T-helper 2 cell treated with Interferon-gamma antibody and Interleukin-4, amounts not matched to agents 5 μg/mL and 100 μg/mL, for 36 hours (primary cell): ENCODE data around the gene VPS18.

Experiments used
- DNase-seq: peaks from one replicate; pipeline ENCODE4 v3.0.0; 2021; ENCODE audit warnings: low spot score
- H3K27ac Mint-ChIP-seq: one replicate; pipeline ENCODE4 v1.8.0; 2021; ENCODE audit warnings: mild to moderate bottlenecking, mixed read lengths
- H3K27me3 Mint-ChIP-seq: one replicate; pipeline ENCODE4 v1.8.0; 2021; ENCODE audit warnings: low read depth, mixed read lengths
- H3K36me3 Mint-ChIP-seq: one replicate; pipeline ENCODE4 v1.8.0; 2021; ENCODE audit warnings: low read depth, mixed read lengths
- H3K4me1 Mint-ChIP-seq: one replicate; pipeline ENCODE4 v1.8.0; 2021; ENCODE audit warnings: low read depth, mixed read lengths
- H3K4me3 Mint-ChIP-seq: one replicate; pipeline ENCODE4 v1.8.0; 2022; ENCODE audit warnings: mild to moderate bottlenecking, moderate library complexity, mixed read lengths
- H3K9me3 Mint-ChIP-seq: one replicate; pipeline ENCODE4 v1.8.0; 2021; ENCODE audit warnings: mixed read lengths

Gene VPS18, protein sequence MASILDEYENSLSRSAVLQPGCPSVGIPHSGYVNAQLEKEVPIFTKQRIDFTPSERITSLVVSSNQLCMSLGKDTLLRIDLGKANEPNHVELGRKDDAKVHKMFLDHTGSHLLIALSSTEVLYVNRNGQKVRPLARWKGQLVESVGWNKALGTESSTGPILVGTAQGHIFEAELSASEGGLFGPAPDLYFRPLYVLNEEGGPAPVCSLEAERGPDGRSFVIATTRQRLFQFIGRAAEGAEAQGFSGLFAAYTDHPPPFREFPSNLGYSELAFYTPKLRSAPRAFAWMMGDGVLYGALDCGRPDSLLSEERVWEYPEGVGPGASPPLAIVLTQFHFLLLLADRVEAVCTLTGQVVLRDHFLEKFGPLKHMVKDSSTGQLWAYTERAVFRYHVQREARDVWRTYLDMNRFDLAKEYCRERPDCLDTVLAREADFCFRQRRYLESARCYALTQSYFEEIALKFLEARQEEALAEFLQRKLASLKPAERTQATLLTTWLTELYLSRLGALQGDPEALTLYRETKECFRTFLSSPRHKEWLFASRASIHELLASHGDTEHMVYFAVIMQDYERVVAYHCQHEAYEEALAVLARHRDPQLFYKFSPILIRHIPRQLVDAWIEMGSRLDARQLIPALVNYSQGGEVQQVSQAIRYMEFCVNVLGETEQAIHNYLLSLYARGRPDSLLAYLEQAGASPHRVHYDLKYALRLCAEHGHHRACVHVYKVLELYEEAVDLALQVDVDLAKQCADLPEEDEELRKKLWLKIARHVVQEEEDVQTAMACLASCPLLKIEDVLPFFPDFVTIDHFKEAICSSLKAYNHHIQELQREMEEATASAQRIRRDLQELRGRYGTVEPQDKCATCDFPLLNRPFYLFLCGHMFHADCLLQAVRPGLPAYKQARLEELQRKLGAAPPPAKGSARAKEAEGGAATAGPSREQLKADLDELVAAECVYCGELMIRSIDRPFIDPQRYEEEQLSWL

DNA sequence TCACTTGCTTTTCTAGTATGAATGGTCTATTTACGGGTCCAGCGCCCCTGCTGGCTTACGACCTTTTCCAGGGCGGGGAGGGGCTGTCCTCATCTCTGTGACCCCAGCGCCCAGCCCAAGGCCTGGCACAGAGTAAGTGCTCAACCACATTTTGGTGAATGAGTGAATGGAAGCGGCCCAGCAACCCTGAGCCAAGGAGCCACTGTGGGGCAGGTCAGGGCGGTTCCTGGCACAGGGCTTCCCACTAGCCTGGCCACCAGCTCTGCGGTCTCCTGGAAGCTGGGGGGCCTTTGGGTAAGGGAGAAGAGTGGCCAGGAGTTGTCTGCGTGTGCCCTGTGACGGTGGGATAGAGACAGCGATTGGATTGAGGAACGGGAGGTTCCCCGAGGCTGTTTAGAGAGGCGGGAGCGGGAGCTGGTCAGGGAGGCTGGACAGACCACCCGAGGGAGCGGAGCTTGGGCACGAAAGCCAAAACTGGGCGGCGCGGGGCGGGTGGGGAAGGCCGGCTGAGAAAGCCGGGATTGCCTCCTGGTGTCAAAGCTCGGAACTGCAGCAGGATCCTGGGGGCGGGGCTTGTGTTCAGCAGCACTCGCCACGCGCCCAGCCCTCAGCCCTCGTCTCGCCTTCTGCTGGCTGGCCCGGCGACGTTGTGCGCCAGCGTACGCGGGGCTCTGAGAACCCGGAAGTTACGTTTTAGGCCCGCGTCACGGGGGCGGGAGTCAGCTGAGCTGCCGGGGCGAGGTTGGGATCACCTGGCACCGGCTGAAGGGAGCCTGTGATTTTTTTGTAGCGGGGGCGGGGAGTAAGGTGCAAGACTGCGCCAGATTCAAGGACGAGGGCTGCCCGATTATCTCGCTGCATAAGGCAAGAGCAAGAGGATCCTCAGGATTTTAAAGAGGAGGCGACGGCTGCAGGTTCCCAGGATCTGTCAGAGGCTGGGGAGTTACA is at the start of gene VPS18:
VPS18 (plus strand) TSS at position 718 of the 948 bp plus-strand sequence. CDS start 319 bp downstream, outside the sequence.
- H3K27ac Mint-ChIP-seq = peak within 1 kb of the TSS; percentile 99
- H3K9me3 Mint-ChIP-seq = no peaks in the 10 kb centered on the region
- H3K36me3 Mint-ChIP-seq = peaks cover 23% of the 10 kb centered on the region
- peak; percentile 98 for DNase-seq
- H3K4me3 Mint-ChIP-seq = peak within 1 kb of the TSS; percentile 100
- peaks cover 21% of the 10 kb centered on the region for H3K4me1 Mint-ChIP-seq
- H3K27me3 Mint-ChIP-seq = peaks cover 2% of the 10 kb centered on the region

GRCh38 chr15:40844696-40845030 is 49.6 kb upstream of the VPS18 start:
- peaks cover 19% of the 10 kb centered on the region for H3K27me3 Mint-ChIP-seq
- H3K27ac Mint-ChIP-seq = peak overlapping the region; percentile 64
- H3K4me1 Mint-ChIP-seq = peaks cover 26% of the 10 kb centered on the region
- H3K4me3 Mint-ChIP-seq = peak overlapping the region; percentile 90
- H3K9me3 Mint-ChIP-seq = no peaks in the 10 kb centered on the region
- DNase-seq = peak; percentile 31
- peaks cover 2% of the 10 kb centered on the region for H3K36me3 Mint-ChIP-seq

- no peaks in the 10 kb centered on the region for H3K9me3 Mint-ChIP-seq
- peaks cover 19% of the 10 kb centered on the region for H3K27me3 Mint-ChIP-seq
- H3K4me1 Mint-ChIP-seq = peaks cover 26% of the 10 kb centered on the region
- no peak for DNase-seq
- H3K4me3 Mint-ChIP-seq = peak overlapping the region; percentile 90
- H3K27ac Mint-ChIP-seq = peak overlapping the region; percentile 64
- H3K36me3 Mint-ChIP-seq = peaks cover 2% of the 10 kb centered on the region
Observed at GRCh38 chr15:40845036-40845435, 49.2 kb upstream of the VPS18 start.

DNA sequence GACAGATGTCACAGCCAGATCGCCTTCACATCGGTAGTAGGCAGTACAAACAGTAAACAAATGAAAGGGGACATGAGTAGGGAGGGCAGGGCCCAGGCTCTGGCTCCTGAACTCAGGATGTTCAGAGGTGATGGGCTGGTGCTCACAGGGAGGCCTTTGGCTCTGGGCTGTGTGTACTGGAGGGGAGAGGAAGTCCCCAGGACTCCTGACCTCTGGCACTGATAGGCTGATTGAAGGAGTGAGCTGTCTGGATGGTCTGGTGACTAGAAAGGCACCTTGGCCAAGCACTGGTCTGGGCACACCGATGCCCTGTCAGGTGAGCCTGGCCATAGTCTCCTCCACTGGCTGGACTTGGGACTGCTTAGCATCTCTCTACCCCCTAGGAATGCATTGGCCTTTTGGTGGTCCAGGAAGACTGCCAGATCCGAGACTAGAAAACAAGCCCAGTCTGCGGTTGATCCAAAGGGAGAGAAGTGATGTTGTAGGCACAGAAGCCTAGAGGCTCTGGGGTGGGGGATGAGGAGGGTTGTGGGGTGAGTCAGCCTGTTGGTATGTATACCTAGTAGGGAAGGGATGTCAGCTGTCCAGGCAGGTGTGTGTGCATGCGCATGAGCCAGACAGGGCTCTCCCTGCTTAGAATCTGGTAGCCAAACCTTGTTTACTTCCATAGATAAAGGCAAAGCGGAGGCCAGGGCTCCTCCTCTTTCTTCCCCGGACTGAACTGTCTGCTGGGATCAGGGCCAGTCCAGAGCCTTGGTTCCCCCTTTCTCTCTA is 48.6 kb upstream of the VPS18 start:
- Mint-ChIP-seq H3K27me3 (peaks cover 18% of the 10 kb centered on the region), H3K4me3 (peak overlapping the region; percentile 37), H3K36me3 (peaks cover 2% of the 10 kb centered on the region), H3K27ac (no peak overlapping the region), H3K4me1 (peaks cover 26% of the 10 kb centered on the region), H3K9me3 (no peaks in the 10 kb centered on the region)
- DNase-seq = no peak

- Mint-ChIP-seq H3K36me3 (peaks cover 2% of the 10 kb centered on the region), H3K9me3 (no peaks in the 10 kb centered on the region), H3K27me3 (peaks cover 15% of the 10 kb centered on the region), H3K27ac (peak overlapping the region; percentile 6), H3K4me1 (peaks cover 26% of the 10 kb centered on the region), H3K4me3 (peak overlapping the region; percentile 14)
- no peak for DNase-seq
Observed at GRCh38 chr15:40846841-40847222, 47.4 kb upstream of the VPS18 start.

DNA sequence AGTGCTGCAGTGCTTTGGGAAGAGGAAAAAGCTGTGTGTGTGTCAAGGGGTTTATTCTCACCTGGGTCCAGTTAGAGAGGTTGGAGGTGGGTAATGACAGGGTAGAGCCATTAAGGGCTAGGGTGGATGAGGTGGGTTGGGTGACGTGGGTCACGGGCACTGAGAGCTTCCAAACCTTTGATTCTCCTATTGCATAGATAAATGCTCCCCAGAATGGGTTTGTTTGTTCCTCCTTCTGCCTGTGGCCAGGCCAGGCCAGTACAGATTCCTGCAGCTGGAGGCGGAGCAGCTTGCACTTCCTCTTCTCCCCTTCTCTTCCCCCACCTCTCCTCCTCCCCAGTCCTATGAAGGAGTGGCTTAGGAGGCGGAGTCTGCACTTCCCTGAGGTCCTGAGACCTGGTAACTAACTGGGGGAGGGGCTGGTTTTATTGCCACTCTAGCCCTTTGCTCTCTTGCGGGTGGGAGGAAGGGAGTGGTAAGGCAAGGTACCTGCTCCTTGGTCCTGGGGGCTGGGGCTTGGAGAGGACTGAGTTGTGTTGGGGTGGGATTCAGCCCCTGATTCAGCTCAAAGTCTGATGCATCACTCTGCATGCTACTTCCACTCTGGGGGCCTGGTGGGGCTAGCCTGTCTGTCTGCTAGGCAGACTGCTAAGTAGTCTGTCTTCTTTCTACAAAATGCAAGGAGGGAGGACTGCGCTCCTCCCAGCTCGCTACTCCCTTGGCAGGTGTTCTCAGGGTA is 46.9 kb upstream of the VPS18 start:
- Mint-ChIP-seq H3K4me1 (peaks cover 26% of the 10 kb centered on the region), H3K27ac (peak overlapping the region; percentile 6)
- DNase-seq = no peak

GRCh38 chr15:40850576-40851112 is 43.6 kb upstream of the VPS18 start:
- no peak for DNase-seq
- H3K27me3 Mint-ChIP-seq = no peaks in the 10 kb centered on the region
- no peak overlapping the region for H3K27ac Mint-ChIP-seq
- no peaks in the 10 kb centered on the region for H3K36me3 Mint-ChIP-seq
- no peaks in the 10 kb centered on the region for H3K9me3 Mint-ChIP-seq
- H3K4me3 Mint-ChIP-seq = no peak overlapping the region
- peaks cover 17% of the 10 kb centered on the region for H3K4me1 Mint-ChIP-seq

More for the DNA sequence above, 46.9 kb upstream of the VPS18 start:
- H3K27me3 Mint-ChIP-seq = peaks cover 12% of the 10 kb centered on the region
- H3K9me3 Mint-ChIP-seq = no peaks in the 10 kb centered on the region
- peaks cover 2% of the 10 kb centered on the region for H3K36me3 Mint-ChIP-seq
- H3K4me3 Mint-ChIP-seq = peak overlapping the region; percentile 14

GRCh38 chr15:40852529-40852928 is 41.7 kb upstream of the VPS18 start:
- Mint-ChIP-seq H3K27ac (no peak overlapping the region), H3K4me3 (no peak overlapping the region), H3K4me1 (peaks cover 4% of the 10 kb centered on the region), H3K27me3 (no peaks in the 10 kb centered on the region), H3K36me3 (no peaks in the 10 kb centered on the region), H3K9me3 (no peaks in the 10 kb centered on the region)
- no peak for DNase-seq

- no peaks in the 10 kb centered on the region for H3K9me3 Mint-ChIP-seq
- no peaks in the 10 kb centered on the region for H3K27me3 Mint-ChIP-seq
- no peak overlapping the region for H3K27ac Mint-ChIP-seq
- H3K4me1 Mint-ChIP-seq = no peaks in the 10 kb centered on the region
- no peak overlapping the region for H3K4me3 Mint-ChIP-seq
- H3K36me3 Mint-ChIP-seq = no peaks in the 10 kb centered on the region
- no peak for DNase-seq
Observed at GRCh38 chr15:40853241-40853890, 40.9 kb upstream of the VPS18 start.

GRCh38 chr15:40854161-40854560 is 40.1 kb upstream of the VPS18 start:
- Mint-ChIP-seq H3K27ac (no peak overlapping the region), H3K4me1 (peaks cover 5% of the 10 kb centered on the region), H3K9me3 (no peaks in the 10 kb centered on the region), H3K36me3 (no peaks in the 10 kb centered on the region), H3K27me3 (no peaks in the 10 kb centered on the region), H3K4me3 (no peak overlapping the region)
- DNase-seq = no peak

DNA sequence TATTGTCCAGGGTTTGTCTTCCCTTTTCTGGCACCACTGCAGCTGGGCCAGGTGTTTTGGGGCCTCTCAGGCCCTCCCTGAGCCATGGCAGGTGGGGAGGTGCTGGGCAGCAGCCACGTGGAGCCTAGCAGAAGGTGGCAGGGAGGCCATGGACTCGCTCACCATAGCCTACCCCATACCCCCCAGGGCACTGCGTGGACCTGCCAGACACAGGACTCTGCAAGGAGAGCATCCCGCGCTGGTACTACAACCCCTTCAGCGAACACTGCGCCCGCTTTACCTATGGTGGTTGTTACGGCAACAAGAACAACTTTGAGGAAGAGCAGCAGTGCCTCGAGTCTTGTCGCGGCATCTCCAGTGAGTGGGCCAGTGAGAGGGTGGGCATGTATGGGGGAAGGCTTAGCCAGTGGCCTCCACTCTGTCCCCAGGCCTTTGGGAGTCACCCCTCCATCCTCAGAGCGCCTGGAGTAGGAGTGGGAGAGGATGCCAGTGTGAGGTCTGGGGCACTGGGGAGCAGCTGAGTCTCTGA is 38.5 kb upstream of the VPS18 start:
- peaks cover 10% of the 10 kb centered on the region for H3K4me1 Mint-ChIP-seq
- H3K36me3 Mint-ChIP-seq = no peaks in the 10 kb centered on the region
- H3K9me3 Mint-ChIP-seq = no peaks in the 10 kb centered on the region
- no peak overlapping the region for H3K4me3 Mint-ChIP-seq
- no peaks in the 10 kb centered on the region for H3K27me3 Mint-ChIP-seq
- no peak overlapping the region for H3K27ac Mint-ChIP-seq
- DNase-seq = no peak
